NCI-H2107 treated with DMSO at 0.1 percent for 48 hours (cell line): ENCODE data around the gene SEC16A.

Experiments
- DNase-seq: peaks from one replicate; lab custom pipeline; 2025; ENCODE audit not compliant: unreplicated experiment; lab: John Stamatoyannopoulos, UW

Gene SEC16A

DNA sequence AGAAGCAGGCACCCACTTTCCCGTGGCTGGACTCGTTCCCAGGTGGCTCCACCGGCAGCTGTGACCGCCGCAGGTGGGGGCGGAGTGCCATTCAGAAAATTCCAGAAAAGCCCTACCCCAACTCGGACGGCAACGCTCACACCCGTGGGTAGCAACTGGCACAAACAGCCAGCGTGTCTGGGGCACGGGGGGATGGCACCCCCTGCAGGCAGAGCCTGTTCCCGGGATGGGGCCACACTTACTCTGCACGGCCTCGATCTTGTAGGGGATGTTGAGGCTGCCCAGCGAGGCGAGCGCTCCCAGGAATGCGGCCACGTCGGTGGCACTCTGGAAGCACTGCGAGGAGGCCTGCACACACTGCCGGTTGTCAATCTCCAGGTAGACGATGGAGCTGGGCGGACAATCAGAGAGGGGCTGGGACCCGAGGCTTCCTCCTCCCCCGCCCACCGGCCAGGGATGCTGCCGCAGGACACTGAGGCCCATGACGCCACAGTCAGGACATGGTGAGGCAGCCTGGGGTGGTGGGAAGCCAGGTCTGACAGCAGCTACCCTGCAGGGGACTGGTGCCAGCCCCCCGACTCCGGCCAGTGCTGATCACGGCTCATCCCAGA, 20.2 kb upstream of the SEC16A start:
- DNase-seq: no peak

DNA sequence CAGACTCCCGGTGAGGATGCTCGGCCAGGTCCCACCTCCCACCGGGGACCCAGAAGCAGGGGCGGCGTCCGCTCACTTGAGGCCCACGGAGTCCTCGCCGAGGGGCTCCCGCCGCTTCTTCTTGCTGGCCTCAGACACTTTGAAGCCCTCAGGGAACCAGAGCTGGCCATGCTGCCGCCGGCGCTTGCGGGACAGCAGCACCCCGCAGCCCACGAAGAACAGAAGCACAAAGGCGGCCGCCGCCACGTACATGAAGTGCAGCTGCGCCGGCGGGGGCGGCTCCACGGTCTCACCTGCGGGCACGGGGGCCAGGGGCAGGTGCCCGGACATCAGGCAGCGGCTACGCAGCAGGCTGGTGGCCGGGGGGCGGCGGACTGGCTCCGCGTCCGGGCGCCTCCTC, 19.4 kb upstream of the SEC16A start:
- DNase-seq: no peak

DNA sequence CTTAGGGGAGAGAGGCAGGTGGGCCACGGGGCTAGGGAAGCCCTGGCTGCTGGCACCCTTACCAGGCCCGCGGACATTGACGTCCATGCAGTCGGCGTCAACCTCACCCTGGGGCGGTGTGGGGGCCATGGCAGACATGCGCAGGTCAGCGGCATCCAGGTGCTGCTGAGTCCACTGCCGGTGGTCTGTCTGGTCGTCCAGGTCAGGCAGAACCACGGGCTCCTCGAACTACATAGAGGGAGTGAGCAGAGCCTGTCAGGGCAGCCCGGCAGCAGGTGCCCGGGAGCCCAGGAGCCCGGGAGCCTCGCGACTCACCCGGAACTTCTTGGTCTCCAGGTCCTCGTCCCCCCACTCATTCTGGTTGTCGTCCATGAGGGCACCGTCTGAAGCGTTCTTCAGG, 18.8 kb upstream of the SEC16A start:
- DNase-seq: no peak

DNA sequence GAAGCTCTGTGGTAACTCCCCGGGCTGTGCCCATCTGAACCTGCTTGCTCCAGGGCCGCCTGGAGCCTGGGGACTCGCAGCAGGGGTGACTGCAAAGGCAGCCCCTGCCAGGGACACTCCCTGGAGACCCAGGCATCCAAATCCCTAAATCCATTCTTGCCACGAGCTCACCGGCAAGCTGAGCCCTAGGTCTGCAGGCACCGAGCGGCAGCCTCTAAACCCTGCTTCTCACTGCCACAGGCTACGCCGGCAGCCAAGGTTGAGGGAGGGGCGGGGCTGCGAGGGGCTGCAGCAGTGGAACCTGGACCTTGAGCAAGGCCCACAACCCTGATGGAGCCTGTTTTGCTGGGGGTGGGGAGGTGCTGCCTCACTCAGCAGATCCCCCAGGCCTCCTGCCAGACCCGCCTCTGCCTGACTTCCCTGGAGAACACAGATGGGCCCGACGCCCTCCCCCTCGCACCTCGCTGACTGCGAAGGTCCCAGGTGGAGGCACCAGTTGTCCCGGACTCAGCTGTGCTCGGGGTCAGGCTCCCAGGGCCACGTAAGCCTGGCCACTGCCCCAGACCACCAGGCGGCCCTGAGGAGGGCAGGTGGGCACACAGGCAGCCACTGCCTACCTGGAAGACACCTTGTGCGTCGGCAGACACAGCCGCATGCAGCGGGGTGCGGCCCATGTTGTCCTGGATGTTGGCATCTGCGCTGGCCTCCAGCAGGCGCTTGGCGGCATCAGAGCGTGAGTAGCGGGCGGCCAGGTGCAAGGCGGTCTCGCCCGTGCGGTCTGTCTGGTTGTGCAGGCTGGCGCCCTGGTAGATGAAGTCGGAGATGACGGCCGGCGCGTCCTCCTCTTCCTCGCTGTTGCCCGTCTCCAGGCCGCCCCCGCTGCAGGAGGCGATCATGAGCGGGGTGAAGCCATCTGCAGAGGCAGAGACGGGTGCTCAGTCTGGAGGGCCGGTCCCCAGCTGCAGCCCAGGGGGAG, 17.4 kb upstream of the SEC16A start:
- no peak for DNase-seq

DNA sequence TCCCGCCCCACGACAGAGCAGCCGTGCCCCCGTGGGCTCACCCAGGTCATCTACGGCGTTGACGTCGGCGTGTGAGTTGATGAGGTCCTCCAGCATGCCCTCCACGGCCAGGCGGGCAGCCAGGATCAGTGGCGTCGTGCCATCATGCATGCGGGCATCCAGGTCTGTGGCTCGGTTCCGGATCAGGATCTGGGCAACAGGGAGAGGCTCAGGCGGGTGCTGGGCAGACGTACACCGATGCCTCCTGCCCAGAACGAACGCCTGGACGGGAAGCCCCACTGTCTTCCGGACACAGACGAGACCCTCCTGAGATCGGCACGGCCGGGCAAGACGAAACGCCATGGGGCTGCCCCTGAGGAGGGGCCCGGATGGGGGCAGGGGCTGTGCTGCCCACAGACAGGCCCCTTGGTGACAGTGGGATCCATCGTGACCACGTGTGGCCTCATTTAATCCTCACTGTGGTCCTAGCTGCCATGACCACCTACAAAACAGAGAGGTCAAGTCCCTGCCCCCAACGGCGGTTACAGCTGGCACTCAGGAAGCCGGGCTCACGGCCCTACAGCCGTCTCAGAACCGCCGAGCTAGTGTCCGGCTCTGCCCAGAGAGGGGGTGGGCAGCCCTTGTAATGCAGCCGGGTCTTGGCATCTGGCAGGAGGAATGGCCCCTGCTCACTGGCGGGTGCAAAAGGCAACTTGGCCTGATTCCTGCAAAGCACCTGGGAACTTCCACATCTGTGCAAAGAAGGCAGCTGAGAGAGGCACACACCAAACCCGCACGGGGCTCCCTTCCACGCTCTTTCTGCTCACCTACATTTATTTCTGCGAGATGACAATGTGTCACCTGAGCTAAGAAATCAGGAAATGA, 16.5 kb upstream of the SEC16A start:
- DNase-seq: no peak

GRCh38 chr9:136497916-136498695, 15.3 kb upstream of the SEC16A start:
- DNase-seq: no peak

DNA sequence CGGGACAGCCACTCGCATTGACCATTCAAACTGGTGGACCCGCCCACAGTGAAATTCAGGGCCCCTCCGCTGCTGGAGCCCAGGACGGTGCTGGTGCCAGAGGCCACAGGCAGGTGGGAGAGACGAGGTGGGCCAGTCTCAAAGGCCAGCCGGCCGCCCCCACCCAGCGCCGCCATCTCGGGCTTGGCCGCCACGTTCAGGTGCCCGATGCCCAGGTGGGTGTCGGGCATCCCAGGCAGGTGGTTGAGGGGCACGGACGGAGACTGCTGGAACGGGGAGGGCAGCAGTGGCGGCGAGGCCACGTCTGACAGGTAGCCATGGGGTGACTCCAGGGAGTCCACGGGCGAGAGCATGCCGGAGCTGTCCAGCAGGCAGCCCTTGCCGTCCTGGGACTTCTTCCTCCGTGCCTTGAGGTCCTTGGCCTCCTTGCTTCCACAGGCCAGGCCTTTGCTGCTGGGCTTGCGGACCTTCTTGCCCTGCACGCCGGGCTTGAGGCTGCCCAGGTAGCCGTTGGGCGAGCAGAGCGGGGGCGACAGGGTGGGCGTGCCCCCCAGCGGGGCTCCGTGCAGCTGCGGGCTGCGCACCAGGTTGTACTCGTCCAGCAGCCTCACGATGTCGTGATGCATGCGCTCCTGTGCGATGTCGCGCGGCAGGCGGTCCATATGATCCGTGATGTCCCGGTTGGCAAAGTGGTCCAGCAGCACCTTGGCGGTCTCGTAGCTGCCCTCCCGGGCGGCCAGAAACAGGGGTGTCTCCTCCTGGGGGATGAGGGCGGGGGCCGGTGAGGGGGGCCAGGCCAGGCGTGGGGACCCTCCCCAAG, 14.2 kb upstream of the SEC16A start:
- no peak for DNase-seq

DNA sequence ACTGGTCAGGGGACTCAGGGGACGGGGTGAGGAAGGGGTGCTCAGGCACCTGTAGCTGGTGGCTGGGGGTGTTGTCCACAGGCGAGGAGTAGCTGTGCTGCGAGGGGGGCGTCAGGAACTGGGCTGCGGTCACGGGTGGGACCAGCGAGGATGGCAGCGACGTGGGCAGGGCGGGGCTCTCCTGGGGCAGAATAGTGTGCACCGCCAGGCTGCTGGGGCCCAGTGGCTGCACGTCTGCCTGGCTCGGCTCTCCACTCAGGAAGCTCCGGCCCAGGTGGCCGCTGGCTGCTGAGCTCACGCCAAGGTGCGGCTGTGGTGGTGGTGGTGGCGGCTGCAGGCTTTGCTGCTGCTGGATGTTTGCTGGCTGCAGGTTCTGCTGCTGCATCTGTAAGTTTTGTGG, 13.3 kb upstream of the SEC16A start:
- no peak for DNase-seq

GRCh38 chr9:136495238-136495800, 12.5 kb upstream of the SEC16A start:
- DNase-seq: no peak

GRCh38 chr9:136494531-136495215, 11.8 kb upstream of the SEC16A start:
- DNase-seq: no peak

DNA sequence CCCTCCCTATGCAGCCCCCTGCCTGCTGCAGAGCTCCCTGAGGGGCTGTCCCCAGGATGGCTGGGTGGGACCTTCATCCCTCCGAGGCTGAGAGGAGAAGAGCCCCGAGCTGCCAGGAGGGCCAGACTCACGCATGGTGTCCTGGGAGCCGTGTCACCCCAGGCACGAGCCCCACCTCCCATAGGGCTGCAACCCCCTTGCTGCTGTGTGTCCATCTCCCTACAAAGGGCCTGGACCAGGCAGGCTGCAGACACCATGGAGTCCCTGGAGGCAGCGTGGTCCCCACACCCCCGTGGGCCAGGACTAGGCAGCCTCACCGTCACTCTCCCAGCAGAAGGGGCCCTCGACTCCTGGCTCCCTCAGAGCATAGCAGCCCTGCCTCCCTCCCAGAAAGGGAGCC, 11.2 kb upstream of the SEC16A start:
- no peak for DNase-seq

DNA sequence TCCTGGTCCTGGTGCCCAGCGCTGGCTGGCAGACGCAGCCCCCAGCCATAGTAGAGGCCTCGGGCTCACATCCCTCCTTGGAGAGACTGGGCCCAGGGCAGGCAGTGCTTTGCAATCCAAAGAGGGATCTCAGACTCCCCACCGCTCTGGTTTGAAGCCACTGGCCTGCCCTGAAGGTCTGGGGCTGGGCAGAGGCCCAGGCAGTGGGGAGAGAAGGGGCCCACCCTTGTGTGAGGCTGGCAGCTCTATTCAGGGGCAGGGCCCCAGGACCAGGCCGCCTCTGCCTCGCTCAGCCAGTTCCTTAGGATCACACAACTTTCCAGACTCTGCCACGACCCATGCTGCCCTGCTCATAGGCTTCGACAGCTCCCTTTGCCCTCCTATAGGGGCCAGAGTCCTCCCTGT, 10.7 kb upstream of the SEC16A start:
- DNase-seq: no peak

DNA sequence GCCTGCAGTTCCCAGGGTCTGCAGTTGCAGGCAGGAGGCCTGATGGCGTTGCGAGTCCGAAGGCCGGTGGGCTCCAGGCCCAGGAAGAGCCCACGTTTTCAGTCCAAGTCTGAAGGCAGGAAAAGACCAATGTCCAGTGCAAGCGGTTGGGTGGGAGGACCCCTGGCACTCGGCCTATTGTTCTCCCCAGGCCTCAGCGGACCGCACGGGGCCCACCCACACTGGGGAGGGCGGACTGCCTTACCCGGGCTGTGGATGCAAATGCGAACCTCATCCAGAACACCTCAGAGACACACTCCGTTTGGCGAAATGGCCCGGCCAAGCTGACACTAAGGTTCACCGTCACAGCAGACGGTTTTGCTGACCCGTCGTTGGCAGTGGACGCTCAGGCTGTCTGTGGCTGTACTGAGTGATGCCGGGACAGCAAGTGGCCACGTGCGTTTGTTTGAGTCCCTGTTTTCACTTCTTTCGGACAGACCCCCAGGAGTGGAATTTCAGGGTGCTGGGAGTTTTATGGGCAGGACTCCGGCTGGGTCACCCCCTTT, 10.2 kb upstream of the SEC16A start:
- no peak for DNase-seq

DNA sequence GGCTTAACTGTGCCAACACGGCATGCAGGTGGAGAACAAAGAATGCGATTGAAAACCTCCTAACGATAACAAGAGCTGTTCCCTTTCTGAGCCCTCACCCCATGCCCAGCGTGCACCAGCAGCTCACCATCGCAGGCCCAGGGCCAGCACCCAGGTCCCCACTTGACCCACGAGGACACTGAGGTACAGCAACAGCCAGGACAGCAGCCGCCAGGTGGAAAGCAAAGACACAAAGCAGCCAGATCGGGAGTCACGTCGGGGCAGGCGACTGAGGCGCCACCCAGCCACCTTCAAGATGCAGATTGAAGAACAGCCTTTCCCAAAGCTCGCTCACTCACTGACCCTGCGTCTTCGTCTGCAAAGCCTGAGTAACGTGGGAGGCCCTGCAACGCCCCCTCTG, 6.9 kb upstream of the SEC16A start:
- DNase-seq: no peak

- peak; percentile 36 for DNase-seq
Observed at GRCh38 chr9:136488247-136489214, 5.7 kb upstream of the SEC16A start.

DNA sequence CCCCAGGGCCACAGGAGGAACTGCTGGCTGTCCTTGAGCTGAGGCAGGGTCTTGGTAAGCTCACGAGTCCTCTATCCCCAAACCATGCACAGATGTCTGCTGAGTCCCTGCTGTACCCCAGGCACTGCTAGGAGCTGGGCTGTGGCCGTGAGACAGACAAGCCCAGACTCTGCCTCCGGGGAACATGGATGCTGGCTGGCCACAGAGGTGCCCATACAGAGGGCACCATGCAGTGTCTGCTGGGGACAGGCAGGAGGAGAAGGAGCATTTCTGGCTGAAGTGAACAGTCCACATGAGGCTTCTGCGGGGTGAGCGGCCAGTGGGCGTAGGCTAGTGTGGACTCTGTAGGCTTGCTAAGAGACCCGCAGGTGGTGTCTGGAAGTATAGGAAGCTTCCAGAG, 4.8 kb upstream of the SEC16A start:
- no peak for DNase-seq

GRCh38 chr9:136486823-136487620, 4.2 kb upstream of the SEC16A start:
- no peak for DNase-seq
